ENCODE measurements around the gene RNF126.
"Not testable (repeated sequence)": the region's sequence is repeated elsewhere in the genome, so short reads cannot be mapped to it uniquely, and the experiment has no call there.

DNA sequence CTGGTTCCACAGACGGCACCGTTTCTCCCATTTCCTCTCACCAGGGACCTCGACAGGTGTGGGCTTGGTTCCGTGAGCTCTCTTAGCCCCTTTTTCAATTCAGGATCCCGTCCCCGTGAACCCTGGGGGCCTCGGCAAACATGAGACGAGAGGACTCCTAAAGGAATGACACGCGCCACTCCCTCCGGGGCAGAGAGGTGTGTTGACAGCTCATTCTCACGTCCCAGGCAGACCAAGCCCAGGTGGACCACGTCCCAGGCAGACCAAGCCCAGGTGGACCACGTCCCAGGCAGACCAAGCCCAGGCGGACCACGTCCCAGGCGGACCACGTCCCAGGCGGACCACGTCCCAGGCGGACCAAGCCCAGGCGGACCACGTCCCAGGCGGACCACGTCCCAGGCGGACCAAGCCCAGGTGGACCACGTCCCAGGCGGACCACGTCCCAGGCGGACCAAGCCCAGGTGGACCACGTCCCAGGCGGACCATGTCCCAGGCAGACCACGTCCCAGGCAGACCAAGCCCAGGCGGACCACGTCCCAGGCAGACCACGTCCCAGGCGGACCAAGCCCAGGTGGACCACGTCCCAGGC lies 4.1 kb upstream of the RNF126 start:
- TF ChIP-seq, protein P1, sequence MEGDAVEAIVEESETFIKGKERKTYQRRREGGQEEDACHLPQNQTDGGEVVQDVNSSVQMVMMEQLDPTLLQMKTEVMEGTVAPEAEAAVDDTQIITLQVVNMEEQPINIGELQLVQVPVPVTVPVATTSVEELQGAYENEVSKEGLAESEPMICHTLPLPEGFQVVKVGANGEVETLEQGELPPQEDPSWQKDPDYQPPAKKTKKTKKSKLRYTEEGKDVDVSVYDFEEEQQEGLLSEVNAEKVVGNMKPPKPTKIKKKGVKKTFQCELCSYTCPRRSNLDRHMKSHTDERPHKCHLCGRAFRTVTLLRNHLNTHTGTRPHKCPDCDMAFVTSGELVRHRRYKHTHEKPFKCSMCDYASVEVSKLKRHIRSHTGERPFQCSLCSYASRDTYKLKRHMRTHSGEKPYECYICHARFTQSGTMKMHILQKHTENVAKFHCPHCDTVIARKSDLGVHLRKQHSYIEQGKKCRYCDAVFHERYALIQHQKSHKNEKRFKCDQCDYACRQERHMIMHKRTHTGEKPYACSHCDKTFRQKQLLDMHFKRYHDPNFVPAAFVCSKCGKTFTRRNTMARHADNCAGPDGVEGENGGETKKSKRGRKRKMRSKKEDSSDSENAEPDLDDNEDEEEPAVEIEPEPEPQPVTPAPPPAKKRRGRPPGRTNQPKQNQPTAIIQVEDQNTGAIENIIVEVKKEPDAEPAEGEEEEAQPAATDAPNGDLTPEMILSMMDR (IDR thresholded peaks at IDR 0.05; ENCODE audit: low read length), result not testable (repeated sequence)
- not testable (repeated sequence) for TF ChIP-seq EZH2 (IDR thresholded peaks at IDR 0.05; ENCODE audit: borderline replicate concordance, low read length)
